Endometrial microvascular endothelial cells (primary cell): ENCODE data around the gene FLAD1. TPM values are rescaled to one million over a fixed set of nuclear protein-coding genes. Genes with fewer than 3 reads are reported as not detected.

ENCODE experiments used
- in situ Hi-C: cut with HindIII; loops from 2 replicates; pipeline ENCODE4 v1.10.0; 2017; ENCODE audit warnings: low sequenced_read_pairs, low pct_unique_long_range_greater_than_20kb; ENCODE audit errors: inconsistent ontology term
- total RNA-seq: library from RNA; depleted of rRNA; stranded (reverse); fragments of >200 nt; gene quantifications from one replicate; pipeline ENCODE4 v1.2.3, GENCODE V29; 2015; ENCODE audit errors: inconsistent ontology term

The FLAD1 gene
- total RNA-seq, 1 donor from 2014 or later = 47.9 TPM

DNA sequence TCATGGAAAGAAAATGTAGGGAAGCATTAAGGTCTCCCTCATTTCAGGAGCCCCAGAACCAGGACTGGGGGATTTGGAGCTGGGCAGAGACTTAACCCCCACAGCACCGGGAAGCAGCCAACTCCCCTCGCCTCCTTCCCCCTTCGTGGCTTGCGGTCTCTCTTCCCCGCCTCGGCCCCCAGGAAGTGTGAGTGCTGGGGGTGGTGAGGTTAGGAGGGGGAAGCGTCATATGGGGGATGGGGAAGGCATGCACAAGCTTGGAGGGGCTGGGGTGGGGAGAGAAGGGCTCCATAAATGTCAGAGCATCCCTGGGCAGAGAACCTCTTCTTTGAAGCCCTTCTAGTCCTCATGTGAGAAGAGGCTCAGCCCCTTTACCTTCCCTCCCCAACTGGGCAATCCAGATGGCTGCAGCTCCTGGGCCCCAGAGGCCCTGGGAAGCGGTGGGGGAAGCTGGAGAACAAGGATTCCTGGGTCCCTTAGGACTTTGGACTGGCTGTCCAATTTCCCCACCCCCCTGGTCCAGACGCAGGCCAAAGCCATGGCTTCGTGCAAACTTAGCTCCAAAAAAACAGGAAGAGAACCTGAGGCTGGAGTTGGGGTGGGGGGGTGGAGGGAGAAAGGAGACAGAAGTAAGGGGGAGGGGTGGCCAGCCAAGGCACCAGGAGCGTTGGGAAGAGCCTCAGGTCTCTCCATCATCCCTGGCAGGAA is 27.2 kb downstream of the FLAD1 start:
- in situ Hi-C loops = loop anchor here (10.0 kb wide), 1 partner anchor 54 kb away; the partner anchor contains the start of gene EFNA4

DNA sequence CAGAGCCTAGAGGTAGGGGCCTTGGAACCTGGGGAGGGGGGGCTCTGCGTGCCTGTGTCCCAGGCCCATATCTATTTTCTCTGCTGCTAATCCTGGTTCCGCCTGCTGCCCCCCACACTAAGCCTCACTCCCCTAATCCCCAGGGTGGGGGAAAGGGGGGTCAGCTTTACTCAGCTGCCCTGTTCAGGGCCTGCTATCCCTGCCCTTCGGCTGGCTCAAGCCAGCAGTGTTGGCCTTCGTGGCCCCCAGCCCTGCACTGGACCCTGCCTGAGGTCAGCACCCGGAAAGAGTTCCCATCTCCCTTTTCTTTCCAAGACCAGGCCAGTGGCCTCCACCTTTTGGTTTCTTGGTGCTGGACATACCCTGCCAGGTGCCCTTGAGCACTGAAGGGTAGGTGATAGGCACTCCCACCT is 27.9 kb downstream of the FLAD1 start:
- in situ Hi-C loops = loop anchor here (10.0 kb wide), 1 partner anchor 54 kb away; the partner anchor contains the start of gene EFNA4

DNA sequence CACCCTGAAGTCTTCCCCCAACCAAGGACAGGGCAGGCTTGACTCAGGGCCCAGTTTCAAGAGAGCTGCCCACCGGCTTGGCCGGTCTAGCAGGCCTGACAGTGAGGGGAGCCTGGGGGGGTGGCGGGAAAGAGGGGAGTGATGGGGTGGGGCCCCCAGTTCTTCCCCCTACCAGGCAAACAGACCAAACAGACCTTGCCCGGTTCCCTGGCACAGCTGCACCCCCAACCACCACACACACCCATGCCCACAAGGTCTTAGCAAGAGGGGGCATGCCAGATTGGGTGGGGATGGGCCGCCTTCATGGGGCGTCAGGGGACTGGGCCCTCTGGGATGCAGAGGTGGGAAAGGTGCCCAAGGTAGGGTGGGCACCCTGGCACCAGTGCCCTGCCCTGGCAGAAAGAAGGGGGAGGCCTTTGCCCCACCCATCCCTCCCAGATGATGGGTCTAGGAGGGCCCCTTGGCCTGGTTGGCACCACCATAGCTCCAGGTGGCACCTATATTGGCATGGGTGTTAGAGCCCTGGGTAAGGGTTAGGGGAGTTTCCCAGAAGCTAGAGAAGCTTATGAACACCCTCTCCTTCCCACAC is 28.4 kb downstream of the FLAD1 start:
- in situ Hi-C loops = loop anchor here (10.0 kb wide), 1 partner anchor 53 kb away; the partner anchor contains the start of gene EFNA4

DNA sequence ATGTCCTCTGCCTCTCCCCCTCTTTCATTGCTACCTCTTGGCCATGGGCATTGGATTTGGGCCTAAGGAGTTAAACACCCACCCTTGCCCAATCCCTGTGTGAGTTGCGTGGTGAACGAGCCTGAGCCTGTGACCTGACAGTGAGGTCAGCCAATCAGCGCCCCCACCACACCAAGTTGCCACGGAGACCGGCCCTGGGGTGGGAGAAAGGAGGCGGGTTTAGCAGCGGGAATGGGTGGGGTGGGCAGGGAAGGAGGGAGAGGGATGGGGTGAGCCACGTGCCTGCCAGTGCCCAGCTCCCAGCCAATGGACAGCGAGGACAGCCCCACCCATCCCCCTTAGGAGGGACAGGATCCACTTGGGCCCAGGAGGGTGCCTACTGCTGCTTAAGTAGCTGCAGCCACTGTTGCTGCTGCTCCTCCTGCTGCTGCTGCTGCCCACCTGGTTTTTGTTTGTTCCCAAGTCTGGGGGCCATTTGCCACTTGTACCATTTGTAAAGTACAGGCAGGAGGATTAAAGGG is 28.9 kb downstream of the FLAD1 start:
- in situ Hi-C loops = loop anchor here (10.0 kb wide), 1 partner anchor 53 kb away; the partner anchor contains the start of gene EFNA4

DNA sequence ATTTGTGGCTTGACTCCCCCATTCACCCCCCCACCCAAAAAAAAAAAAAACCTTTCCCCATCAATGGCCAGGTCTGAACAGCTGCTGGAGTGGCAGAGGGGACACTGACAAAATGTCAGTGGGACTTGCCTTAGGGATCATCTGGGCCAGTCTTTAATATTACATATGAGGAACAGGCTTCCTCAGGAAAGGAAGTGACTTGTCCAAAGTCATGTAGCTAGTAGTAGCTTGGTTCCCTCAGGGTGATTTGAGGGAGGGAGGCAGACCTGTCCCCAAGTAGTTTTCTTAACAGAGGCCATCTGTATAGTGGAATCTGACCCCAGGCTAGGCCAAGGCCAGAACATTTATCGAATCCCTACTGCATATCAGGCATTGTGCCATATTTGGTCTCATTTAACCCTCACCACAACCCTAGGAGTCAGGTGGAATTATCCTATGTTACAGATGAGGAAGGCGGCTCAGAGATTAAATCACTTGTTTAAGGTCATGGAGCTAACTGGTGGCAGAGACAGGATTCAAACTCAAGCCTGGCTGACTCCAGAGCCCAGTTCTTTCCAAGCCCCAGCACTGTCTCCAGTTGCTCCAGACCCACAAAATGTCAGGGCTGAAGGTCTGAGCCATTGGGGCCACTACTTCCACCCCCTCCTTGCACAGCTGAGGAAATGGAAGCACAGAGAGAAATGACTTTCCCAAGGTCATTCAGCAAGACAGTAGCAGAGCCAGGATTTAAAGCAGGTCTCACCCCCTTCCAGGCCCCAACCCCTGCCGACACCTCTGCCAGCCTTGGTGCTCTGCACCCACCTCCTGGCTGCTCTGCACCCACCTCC is 29.8 kb downstream of the FLAD1 start:
- in situ Hi-C loops = loop anchor here (10.0 kb wide), 1 partner anchor 52 kb away; the partner anchor contains the start of gene EFNA4

DNA sequence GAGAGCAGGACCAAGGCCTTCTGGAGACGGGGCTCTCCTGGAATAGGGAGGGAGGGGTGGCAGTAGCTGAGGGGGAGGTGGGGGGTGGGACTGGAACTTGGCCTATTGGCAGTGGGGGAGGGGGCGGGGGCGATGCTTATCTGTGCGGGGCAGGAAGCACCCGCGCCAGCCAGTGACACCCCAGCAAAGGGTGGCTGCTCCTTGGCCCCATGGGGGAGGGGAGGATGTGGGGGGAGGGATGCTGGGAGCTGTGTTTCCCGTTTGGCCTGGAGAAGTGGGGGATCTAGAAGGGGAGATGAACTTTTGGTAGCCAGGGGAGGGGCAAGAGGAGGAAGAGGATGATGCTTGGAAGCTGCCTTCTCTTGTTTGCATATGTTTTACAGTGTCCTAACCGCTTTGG is 30.5 kb downstream of the FLAD1 start:
- in situ Hi-C loops = loop anchor here (10.0 kb wide), 1 partner anchor 51 kb away; the partner anchor contains the start of gene EFNA4

DNA sequence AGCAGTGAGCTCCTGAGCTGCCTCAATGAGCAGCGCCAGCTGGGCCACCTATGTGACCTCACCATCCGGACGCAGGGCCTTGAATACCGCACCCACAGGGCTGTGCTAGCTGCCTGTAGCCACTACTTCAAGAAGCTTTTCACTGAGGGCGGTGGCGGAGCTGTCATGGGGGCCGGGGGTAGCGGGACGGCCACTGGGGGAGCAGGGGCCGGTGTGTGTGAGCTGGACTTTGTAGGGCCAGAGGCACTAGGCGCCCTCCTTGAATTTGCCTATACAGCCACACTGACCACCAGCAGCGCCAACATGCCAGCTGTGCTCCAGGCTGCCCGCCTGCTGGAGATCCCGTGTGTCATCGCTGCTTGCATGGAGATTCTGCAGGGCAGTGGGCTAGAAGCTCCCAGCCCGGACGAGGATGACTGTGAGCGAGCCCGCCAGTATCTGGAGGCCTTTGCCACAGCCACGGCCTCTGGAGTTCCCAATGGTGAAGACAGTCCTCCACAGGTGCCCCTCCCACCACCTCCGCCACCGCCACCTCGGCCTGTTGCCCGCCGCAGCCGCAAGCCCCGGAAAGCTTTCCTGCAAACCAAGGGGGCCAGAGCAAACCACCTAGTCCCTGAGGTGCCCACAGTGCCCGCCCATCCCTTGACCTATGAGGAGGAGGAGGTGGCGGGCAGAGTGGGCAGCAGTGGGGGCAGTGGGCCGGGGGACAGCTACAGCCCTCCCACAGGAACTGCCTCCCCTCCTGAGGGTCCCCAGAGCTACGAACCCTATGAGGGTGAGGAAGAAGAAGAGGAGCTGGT is 31.8 kb downstream of the FLAD1 start:
- in situ Hi-C loops = loop anchor here (5.0 to 10.0 kb wide), 2 partner anchors 33 to 50 kb away; partner anchors contain the start of genes EFNA4 and FLAD1

DNA sequence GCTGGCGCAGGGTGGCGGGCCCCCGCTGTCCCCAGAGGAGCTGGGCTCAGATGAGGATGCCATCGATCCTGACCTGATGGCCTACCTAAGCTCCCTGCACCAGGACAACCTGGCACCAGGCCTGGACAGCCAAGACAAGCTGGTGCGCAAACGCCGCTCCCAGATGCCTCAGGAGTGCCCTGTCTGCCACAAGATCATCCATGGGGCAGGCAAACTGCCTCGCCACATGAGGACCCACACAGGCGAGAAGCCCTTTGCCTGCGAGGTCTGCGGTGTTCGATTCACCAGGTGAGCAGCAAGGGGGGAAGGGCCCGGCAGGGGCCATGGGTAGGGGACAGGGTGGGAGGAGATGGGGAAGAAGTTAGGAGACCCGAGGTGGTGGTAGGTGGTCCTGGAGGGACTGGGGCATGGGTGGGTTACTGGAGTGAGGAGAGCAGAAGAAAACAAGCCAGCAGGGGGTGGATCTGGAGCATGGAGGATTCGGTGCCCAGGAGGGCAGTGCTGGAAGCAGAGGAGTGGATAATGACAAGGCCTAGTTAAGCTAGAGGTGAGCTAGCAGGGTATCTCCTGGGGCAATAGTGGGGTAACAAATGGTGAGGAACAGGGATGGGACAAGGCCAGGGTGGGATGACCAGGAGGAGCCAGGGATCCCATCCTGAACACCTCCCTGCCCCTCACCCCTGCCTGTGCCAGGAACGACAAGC is 32.5 kb downstream of the FLAD1 start:
- in situ Hi-C loops = loop anchor here (5.0 to 10.0 kb wide), 2 partner anchors 33 to 49 kb away; partner anchors contain the start of genes EFNA4 and FLAD1

DNA sequence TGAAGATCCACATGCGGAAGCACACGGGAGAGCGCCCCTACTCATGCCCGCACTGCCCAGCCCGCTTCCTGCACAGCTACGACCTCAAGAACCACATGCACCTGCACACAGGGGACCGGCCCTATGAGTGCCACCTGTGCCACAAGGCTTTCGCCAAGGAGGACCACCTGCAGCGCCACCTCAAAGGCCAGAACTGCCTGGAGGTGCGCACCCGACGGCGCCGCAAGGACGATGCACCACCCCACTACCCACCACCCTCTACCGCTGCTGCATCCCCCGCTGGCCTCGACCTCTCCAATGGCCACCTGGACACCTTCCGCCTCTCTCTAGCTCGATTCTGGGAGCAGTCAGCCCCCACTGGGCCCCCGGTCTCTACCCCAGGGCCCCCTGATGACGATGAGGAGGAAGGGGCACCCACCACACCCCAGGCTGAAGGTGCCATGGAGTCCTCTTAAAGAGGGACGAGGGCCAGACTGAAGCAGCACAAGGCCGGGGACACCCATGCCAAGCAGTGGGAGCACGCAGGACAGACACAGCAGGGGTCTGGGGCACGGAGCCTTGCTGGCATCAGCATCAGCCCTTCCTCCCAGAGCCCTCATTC is 33.2 kb downstream of the FLAD1 start:
- in situ Hi-C loops = loop anchor here (5.0 to 10.0 kb wide), 2 partner anchors 34 to 48 kb away; partner anchors contain the start of genes EFNA4 and FLAD1

DNA sequence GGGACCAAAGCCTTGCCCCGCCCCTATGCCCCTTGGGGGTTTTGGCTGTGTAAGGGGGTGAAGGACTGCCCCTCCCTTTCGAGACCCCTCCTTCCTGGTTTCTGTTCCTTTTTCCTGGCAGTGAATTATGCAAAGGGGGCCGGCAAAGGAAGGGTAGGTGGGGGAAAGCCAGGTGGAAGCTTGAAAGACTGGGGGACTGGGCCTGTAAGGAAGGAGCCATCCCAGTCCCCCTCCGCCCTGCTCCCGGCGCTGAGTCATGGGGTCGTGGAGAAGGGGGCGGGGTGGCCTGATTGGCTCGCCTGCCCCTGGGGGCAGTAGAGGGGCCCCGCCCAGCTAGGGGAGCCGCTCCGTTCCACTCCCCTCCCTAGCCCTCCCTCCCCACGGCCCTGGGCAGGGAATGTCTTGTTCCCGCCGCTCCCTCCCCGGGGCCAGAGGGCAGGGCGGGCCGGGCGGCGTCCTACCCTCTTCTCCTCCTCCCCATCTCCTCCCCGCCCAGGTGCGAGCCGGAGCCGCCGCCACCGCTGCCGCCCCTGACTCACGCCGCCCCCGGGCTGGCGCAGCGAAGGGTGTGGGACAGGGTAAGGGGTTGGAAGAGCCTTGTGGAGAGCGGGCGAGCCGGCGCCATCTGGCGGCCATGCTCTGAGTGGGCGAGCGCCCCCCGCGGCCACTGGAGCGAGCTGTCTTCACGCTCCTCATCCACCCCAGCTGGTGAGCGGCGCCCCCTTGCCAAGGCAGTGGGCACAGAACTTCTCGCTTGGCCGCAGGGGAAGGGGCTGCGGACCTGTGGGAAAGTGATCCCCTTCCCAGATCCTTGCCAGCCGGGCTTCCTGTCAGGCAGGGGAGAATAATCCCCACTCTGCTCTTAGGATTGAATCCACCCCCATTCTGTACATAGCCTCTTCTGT is 34.1 kb downstream of the FLAD1 start:
- in situ Hi-C loops = loop anchor here (5.0 to 10.0 kb wide), 2 partner anchors 35 to 48 kb away; partner anchors contain the start of genes EFNA4 and FLAD1

DNA sequence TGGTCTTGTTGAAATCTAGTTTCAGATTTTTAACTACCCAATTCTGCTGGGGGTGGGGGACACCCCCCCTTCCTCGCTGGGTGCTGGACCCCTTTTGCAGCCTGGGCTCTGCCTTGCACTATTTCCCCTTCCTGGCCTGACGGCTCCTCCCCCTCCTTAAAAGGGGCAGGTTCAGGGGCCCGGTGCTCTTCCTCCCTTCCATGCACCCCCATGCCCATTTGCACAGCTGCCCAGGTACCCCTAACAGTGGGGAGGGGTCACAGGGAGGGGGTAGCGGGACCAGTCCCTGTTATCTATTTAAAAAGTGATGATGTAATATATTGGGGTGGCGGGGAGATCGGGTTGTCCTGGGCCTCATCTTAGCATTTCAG is 34.8 kb downstream of the FLAD1 start:
- in situ Hi-C loops = loop anchor here (5.0 to 10.0 kb wide), 2 partner anchors 36 to 47 kb away; partner anchors contain the start of genes EFNA4 and FLAD1

DNA sequence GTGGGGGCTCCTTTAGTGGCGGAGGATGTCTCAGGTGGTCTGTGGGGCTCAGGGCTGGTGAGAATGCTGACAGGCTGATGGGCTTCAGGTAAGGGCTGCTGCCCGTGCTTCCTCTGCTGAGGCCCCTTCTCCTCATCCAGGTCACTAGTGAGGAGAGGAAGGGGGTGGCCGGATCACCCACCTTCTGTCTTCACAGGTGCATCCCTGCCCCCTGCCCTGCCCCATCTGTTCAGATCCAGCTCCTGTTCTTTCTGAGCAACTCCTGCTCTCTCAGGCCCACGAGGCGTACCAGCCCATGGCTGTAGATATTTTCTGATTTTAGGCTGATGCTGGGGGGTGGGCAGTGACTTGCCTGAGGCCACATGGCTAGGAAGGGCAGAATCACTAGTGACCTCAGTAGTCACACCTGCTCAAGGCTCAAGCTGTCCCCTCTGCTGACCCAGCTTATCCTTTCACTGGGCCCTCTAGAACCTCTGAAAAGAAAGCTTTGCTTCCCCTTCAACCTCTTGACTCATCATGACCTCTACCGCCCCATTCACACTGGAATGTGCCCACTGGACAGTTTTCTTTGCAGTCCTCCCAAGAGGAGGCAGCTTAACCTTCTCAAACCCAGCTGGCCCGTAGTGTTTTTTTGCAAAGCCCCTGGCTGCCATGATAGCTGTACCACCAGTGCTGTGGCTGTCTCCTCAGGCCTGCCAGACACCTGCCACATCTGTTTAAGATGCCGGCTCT is 35.6 kb downstream of the FLAD1 start:
- in situ Hi-C loops = loop anchor here (5.0 to 10.0 kb wide), 2 partner anchors 36 to 46 kb away; partner anchors contain the start of genes EFNA4 and FLAD1

DNA sequence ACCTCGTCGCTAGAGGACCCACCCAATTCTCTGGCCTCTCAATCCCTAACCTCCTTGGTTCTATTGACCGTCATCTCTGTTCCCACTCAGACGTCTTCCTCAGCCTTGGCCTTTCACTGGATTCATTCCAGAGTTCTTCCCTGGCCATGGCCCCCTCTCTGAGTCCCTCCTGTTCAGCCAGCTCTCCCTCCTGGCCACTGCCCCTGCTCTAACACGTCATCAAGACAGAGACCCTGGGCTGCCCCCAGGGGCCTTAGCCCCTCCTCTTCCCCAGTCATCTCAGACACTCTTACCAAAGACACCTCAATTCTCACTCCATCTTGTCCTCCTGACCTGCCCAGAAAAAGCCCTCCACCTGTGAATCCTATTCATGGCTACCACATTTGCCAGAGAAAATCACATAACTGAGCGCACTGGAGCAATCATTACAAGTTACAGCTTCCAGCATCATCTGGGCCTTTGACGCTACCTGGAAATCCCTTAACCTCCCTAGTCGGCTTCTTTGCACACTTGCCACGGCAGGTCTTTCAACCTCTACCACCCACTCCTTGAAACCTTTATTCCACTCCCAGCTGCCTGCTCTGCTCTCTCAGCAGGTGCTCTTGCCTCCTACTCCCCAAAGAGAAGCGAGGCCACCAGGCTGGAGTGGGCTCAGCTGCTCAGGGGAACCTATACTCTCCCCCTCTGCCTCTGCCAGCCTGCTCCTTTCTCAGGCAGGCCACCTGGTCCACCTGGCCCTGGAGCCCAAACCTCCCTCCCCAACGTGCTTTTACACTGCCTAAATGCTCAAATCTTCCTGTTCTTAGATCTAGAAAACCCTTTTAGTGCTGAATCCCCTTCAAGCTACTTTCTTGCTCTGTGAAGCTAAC is 36.5 kb downstream of the FLAD1 start:
- in situ Hi-C loops = loop anchor here (5.0 to 10.0 kb wide), 2 partner anchors 37 to 45 kb away; partner anchors contain the start of genes EFNA4 and FLAD1

DNA sequence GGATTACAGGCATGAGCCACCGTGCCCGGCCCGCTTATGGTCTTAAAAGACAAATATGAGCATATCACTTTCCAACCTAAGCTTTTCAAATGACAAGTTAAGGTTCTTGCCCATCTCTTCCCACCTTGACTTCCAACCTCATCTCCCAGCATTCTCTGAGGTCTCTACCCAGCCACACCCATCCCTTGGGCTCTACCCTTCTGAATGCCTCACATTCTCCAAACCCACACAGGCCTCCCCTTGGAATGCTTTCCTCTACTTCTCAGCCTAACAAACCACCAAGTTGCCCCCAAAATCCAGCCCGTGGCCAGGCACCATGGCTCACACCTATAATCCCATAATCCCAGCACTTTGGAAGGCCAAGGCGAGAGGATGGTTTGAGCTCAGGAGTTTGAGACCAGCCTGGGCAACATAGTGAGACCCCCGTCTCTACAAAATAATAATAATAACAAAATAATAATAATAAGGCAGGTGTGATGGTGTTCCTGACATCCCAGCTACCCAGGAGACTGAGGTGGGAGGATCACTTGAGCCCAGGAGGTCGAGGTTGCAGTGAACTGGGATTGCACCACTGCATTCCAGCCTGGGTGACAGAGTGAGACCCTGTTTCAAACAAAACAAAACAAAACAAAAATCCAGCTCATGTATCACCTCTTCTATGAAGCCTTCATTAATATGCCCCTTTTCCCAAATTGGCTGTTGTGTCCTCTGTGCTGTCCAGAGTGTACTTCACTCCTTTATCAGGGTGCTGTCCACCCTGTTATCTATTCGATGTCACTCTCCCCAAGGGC is 39.2 kb downstream of the FLAD1 start:
- in situ Hi-C loops = no loop called here
